A549 (cell line): ENCODE results near the gene DHX32.

Experiments
- CTCF ChIP-seq: fragments of >200 bp; sonication (Bioruptor Twin); formaldehyde crosslinking; IDR thresholded peaks from 3 replicates; pipeline ENCODE4 v1.5.1; 2016
- NR3C1 ChIP-seq: fragments of >200 bp; sonication (Bioruptor Twin); formaldehyde crosslinking; IDR thresholded peaks from 3 replicates; pipeline ENCODE4 v1.6.1; 2017
- POLR2A ChIP-seq: IDR thresholded peaks from 2 replicates; pipeline ENCODE4 v1.6.1; 2012; ENCODE audit warnings: mild to moderate bottlenecking, low read length
- RAD21 ChIP-seq, 2 experiments: fragments of >200 bp in 1 of 2; sonication (Bioruptor Twin) in 1 of 2; formaldehyde crosslinking in 1 of 2; IDR thresholded peaks in 1 of 2; conservative IDR thresholded peaks in 1 of 2; 2 replicates in 1 of 2; 3 replicates in 1 of 2; pipeline ENCODE4 v1.6.1; 2012 to 2018; ENCODE audit warnings: inconsistent platforms in 1 of 2
- RCOR1 ChIP-seq: fragments of 150-350 bp; IDR thresholded peaks from 2 replicates; pipeline ENCODE4 v1.6.1; 2014; ENCODE audit warnings: antibody characterized with exemption, low read length, low read depth
- REST ChIP-seq: fragments of 200-600 bp; sonication (generic); IDR thresholded peaks from 2 replicates; pipeline ENCODE4 v1.6.1; 2016; ENCODE audit warnings: antibody characterized with exemption, mild to moderate bottlenecking, moderate library complexity
- RFX5 ChIP-seq: fragments of 450-650 bp; IDR thresholded peaks from 2 replicates; pipeline ENCODE4 v1.7.1; 2014; ENCODE audit warnings: antibody characterized with exemption, mild to moderate bottlenecking, moderate library complexity
- SMC3 ChIP-seq: fragments of >200 bp; sonication (Bioruptor Twin); formaldehyde crosslinking; IDR thresholded peaks from 3 replicates; pipeline ENCODE4 v1.6.1; 2018; ENCODE audit warnings: inconsistent platforms
- TF ChIP-seq, protein P1 (sequence below): fragments of >200 bp; sonication (Bioruptor Twin); formaldehyde crosslinking; IDR thresholded peaks from 3 replicates; pipeline ENCODE4 v1.6.1; 2016

- TF ChIP-seq POLR2A: no peak
- no peak for TF ChIP-seq CTCF
- TF ChIP-seq, protein P1, sequence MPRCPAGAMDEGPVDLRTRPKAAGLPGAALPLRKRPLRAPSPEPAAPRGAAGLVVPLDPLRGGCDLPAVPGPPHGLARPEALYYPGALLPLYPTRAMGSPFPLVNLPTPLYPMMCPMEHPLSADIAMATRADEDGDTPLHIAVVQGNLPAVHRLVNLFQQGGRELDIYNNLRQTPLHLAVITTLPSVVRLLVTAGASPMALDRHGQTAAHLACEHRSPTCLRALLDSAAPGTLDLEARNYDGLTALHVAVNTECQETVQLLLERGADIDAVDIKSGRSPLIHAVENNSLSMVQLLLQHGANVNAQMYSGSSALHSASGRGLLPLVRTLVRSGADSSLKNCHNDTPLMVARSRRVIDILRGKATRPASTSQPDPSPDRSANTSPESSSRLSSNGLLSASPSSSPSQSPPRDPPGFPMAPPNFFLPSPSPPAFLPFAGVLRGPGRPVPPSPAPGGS: no peak
- no peak for TF ChIP-seq REST
- no peak for TF ChIP-seq RAD21 (conservative IDR thresholded peaks at IDR 0.05 in 1 of 2, IDR thresholded peaks at IDR 0.05 in 1 of 2)
- no peak for TF ChIP-seq RFX5
- no peak for TF ChIP-seq RCOR1
- TF ChIP-seq SMC3: no peak
- no peak for TF ChIP-seq NR3C1
Measured at GRCh38 chr10:125815764-125816163, 65.3 kb downstream of the DHX32 start.
